Erythroblast (primary cell): ENCODE results near the gene NFATC1.

ENCODE experiments used
- GATA1 ChIP-seq: IDR thresholded peaks from 2 replicates; pipeline ENCODE4 v1.6.1; 2011; ENCODE audit warnings: low read depth, mild to moderate bottlenecking, control low read depth, low read length, moderate library complexity
- POLR2A ChIP-seq: IDR thresholded peaks from 2 replicates; pipeline ENCODE4 v1.6.1; 2011; ENCODE audit warnings: mild to moderate bottlenecking, low read length

DNA sequence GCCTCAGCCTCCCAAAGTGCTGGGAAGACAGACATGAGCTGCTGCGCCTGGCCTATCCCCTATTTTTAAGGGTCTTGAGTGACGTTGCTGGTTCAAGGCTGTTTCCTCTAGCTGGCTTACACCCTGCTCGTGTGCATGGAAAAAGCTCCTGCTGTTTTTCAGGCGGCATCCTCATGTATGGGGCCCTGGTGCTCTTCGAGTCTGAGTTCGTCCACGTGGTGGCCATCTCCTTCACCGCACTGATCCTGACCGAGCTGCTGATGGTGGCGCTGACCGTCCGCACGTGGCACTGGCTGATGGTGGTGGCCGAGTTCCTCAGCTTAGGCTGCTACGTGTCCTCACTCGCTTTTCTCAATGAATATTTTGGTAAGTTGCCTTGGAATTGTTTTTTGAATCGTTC is 22.0 kb upstream of the NFATC1 start:
- TF ChIP-seq POLR2A = no peak
- no peak for TF ChIP-seq GATA1
